Kidney (tissue), 14 donors: ENCODE results near the gene ODC1. TPM values are rescaled to one million over a fixed set of nuclear protein-coding genes. Genes with fewer than 3 reads are reported as not detected.

Source experiments
- DNase-seq, 5 donors: peaks; one replicate each; pipeline ENCODE4 v3.0.0-alpha.2; 2013 to 2020
- FAIRE-seq: peaks from 2 replicates; lab custom pipeline; 2012; peaks lifted over from hg19 to GRCh38; lab: Jason Lieb, UNC
- H3K27ac ChIP-seq, 2 donors: one replicate each; pipeline ENCODE4 v1.7.0; 2013; ENCODE audit warnings: low read depth in 2 of 2, low read length in 2 of 2, inconsistent platforms in 1 of 2
- H3K27me3 ChIP-seq: one replicate; pipeline ENCODE4 v1.7.1; 2013; ENCODE audit warnings: low read length, inconsistent platforms; ENCODE audit not compliant: control insufficient read depth, insufficient read depth
- H3K36me3 ChIP-seq, 3 donors: one replicate each; pipeline versions ENCODE4 v1.7.0 to v1.7.1; 2013; ENCODE audit warnings: low read length in 3 of 3, control low read depth in 1 of 3, inconsistent platforms in 1 of 3; ENCODE audit not compliant: insufficient read depth in 3 of 3, control insufficient read depth in 2 of 3
- H3K4me1 ChIP-seq, 3 donors: one replicate each; pipeline versions ENCODE4 v1.7.0 to v1.7.1; 2013; ENCODE audit warnings: low read length in 3 of 3, inconsistent platforms in 1 of 3, low read depth in 1 of 3; ENCODE audit not compliant: control insufficient read depth in 2 of 3, insufficient read depth in 2 of 3
- H3K4me3 ChIP-seq, 3 donors: one replicate each; pipeline versions ENCODE4 v1.7.0 to v1.8.1; 2013; ENCODE audit warnings: low read length in 3 of 3, control low read depth in 1 of 3, inconsistent platforms in 1 of 3
- H3K9ac ChIP-seq, 3 donors: one replicate each; pipeline versions ENCODE4 v1.7.0 to v1.7.1; 2013; ENCODE audit warnings: low read length in 3 of 3, control low read depth in 1 of 3, inconsistent platforms in 1 of 3
- H3K9me3 ChIP-seq, 3 donors: one replicate each; pipeline versions ENCODE4 v1.7.0 to v1.7.1; 2013; ENCODE audit warnings: low read length in 3 of 3, control low read depth in 1 of 3, inconsistent platforms in 1 of 3; ENCODE audit not compliant: control insufficient read depth in 2 of 3, insufficient read depth in 1 of 3
- intact Hi-C: fragments of 100-400 bp; cut with DNase I; formaldehyde crosslinking; loops from one replicate; pipeline ENCODE4 v1.11.1; 2022
- polyA plus RNA-seq: library from polyadenylated mRNA; stranded (reverse); fragments of 350-450 nt; fragmentation: Illumina TruSeq; extraction: RNeasy Lipid Tissue Mini Kit (QIAGEN cat#74804); gene quantifications from one replicate; pipeline ENCODE4 v1.2.3, GENCODE V29; 2014; ENCODE audit warnings: low read depth, low replicate concordance; ENCODE audit not compliant: insufficient read depth
- total RNA-seq: library from RNA; stranded (reverse); fragmentation: NEBNext Ultra II Directional; extraction: Animal tissue kit (Norgen Biotek cat#: 25700); gene quantifications from one replicate; pipeline ENCODE4 v1.2.1, GENCODE V29; 2021
- TF ChIP-seq, protein P1 (sequence below): IDR thresholded peaks from 3 replicates; pipeline ENCODE4 v1.5.1; 2012; ENCODE audit warnings: mild to moderate bottlenecking, moderate library complexity, borderline replicate concordance; ENCODE audit not compliant: insufficient read depth; ENCODE audit errors: extremely low read depth
- donor health status: control.
- donor health status: control.
- donor health status: control.
- donor health status: control.
- donor health status: control.
- donor health status: DM: yes; HTN: yes; CAD: no.
- donor health status: Normal renal cell carcinoma (clear cell type).

ODC1 gene
- total and polyA plus RNA-seq, 2 donors from 2014 or later = 94.4 to 97.5 TPM

DNA sequence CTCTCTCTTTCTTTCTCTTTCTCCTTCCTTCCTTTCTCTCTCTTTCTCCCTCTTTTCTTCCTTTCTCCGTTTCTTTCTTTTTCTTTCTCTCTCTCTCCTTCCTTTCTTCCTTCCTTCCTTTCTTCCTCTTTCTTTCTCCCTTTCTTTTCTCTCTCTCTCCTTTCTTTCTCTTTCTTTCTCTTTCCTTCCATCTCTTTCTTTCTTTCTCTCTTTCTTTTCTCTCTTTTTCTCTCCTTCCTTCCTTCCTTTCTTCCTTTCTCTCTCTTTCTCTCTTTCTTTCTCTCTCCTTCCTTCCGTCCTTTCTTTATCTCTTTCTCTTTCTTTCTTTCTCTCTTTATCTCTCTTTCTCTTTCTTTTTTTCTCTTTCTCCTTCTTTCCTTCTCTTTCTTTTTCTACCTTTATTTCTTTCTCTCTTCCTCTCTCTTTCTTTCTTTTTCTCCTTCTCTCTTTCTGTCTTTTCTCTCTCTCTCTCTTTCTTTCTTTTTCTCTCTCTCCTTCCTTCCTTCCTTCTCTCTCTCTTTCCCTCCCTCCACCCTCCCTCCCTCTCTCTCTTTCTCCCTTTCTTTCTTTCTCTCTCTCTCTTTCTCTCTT is 32.3 kb upstream of the ODC1 start:
- Histone ChIP-seq H3K27ac (no peak overlapping the region), H3K4me3 (no peak overlapping the region), H3K9ac (no peak overlapping the region), H3K36me3 (no peaks in the 10 kb centered on the region), H3K9me3 (no peaks in the 10 kb centered on the region), H3K4me1 (no peaks in the 10 kb centered on the region), H3K27me3 (no peaks in the 10 kb centered on the region)
- TF ChIP-seq, protein P1, sequence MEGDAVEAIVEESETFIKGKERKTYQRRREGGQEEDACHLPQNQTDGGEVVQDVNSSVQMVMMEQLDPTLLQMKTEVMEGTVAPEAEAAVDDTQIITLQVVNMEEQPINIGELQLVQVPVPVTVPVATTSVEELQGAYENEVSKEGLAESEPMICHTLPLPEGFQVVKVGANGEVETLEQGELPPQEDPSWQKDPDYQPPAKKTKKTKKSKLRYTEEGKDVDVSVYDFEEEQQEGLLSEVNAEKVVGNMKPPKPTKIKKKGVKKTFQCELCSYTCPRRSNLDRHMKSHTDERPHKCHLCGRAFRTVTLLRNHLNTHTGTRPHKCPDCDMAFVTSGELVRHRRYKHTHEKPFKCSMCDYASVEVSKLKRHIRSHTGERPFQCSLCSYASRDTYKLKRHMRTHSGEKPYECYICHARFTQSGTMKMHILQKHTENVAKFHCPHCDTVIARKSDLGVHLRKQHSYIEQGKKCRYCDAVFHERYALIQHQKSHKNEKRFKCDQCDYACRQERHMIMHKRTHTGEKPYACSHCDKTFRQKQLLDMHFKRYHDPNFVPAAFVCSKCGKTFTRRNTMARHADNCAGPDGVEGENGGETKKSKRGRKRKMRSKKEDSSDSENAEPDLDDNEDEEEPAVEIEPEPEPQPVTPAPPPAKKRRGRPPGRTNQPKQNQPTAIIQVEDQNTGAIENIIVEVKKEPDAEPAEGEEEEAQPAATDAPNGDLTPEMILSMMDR = no peak
- intact Hi-C loops = no loop called here
- DNase-seq (no peak), FAIRE-seq (no peak)

GRCh38 chr2:10478916-10479315 is 30.8 kb upstream of the ODC1 start:
- intact Hi-C loops = no loop called here
- TF ChIP-seq, protein P1 = no peak

GRCh38 chr2:10478298-10478625 is 30.1 kb upstream of the ODC1 start:
- Histone ChIP-seq H3K9ac (no peak overlapping the region), H3K9me3 (no peaks in the 10 kb centered on the region), H3K36me3 (no peaks in the 10 kb centered on the region), H3K4me1 (no peaks in the 10 kb centered on the region), H3K27me3 (no peaks in the 10 kb centered on the region), H3K4me3 (no peak overlapping the region), H3K27ac (no peak overlapping the region)
- TF ChIP-seq, protein P1 = no peak
- DNase-seq (no peak), FAIRE-seq (no peak)
- intact Hi-C loops = no loop called here

More at GRCh38 chr2:10478916-10479315, 30.8 kb upstream of the ODC1 start:
- Histone ChIP-seq H3K4me1 (no peaks in the 10 kb centered on the region), H3K36me3 (no peaks in the 10 kb centered on the region), H3K4me3 (no peak overlapping the region), H3K9me3 (no peaks in the 10 kb centered on the region), H3K27ac (no peak overlapping the region), H3K9ac (no peak overlapping the region), H3K27me3 (no peaks in the 10 kb centered on the region)
- FAIRE-seq (no peak), DNase-seq (no peak)
